Astrocyte of the spinal cord (primary cell): ENCODE results near the gene NOXO1.
"Not testable (repeated sequence)": the region's sequence is repeated elsewhere in the genome, so short reads cannot be mapped to it uniquely, and the experiment has no call there.

Experiments
- DNase-seq: peaks from one replicate; pipeline ENCODE4 v3.0.0; 2011; ENCODE audit warnings: low read depth, low spot score
- H3K4me3 ChIP-seq: 2 replicates; pipeline ENCODE4 v1.5.1; 2011; ENCODE audit warnings: low read depth, mild to moderate bottlenecking, low read length, moderate library complexity
- CTCF ChIP-seq: IDR thresholded peaks from 2 replicates; pipeline ENCODE4 v1.5.1; 2012; ENCODE audit warnings: low read depth, mild to moderate bottlenecking, low read length, inconsistent platforms
- in situ Hi-C: cut with HindIII; loops from 2 replicates; pipeline ENCODE4 v1.10.0; 2017; ENCODE audit warnings: low sequenced_read_pairs

The NOXO1 gene

GRCh38 chr16:1942810-1943726 is 38.2 kb downstream of the NOXO1 start, which contains the start of gene MSRB1:
TSS of gene MSRB1 (minus strand) at chr16:1943199. CDS start at chr16:1943156, 43 bp downstream.
- H3K4me3 ChIP-seq, result peak within 1 kb of the TSS; percentile 86
- no peak for TF ChIP-seq CTCF
- in situ Hi-C loops, result no loop called here
- DNase-seq, result peak; percentile 98

- peak overlapping the region; percentile 86 for H3K4me3 ChIP-seq
- in situ Hi-C loops, result no loop called here
- TF ChIP-seq CTCF, result no peak
- DNase-seq, result no peak
These were observed 39.0 kb downstream of the NOXO1 start for GRCh38 chr16:1942047-1942809.

- peak; percentile 74 for DNase-seq
- in situ Hi-C loops, result no loop called here
- peak; percentile 35 for TF ChIP-seq CTCF
- peak overlapping the region; percentile 86 for H3K4me3 ChIP-seq
These were observed 39.9 kb downstream of the NOXO1 start for GRCh38 chr16:1941162-1942046.

GRCh38 chr16:1940273-1941161 is 40.8 kb downstream of the NOXO1 start:
- TF ChIP-seq CTCF, result no peak
- H3K4me3 ChIP-seq, result no peak overlapping the region
- in situ Hi-C loops, result no loop called here
- DNase-seq, result no peak

GRCh38 chr16:1939833-1940232 is 41.4 kb downstream of the NOXO1 start:
- DNase-seq, H3K4me3 ChIP-seq: not testable (repeated sequence)

GRCh38 chr16:1938910-1939309 is 42.4 kb downstream of the NOXO1 start:
- no peak for TF ChIP-seq CTCF
- in situ Hi-C loops, result no loop called here
- no peak overlapping the region for H3K4me3 ChIP-seq
- no peak for DNase-seq

More at GRCh38 chr16:1939833-1940232, 41.4 kb downstream of the NOXO1 start:
- in situ Hi-C loops, result not testable (repeated sequence)
